ENCODE results near the gene THUMPD1. TPM values are rescaled to one million over a fixed set of nuclear protein-coding genes. Genes with fewer than 3 reads are reported as not detected.
"Not testable (repeated sequence)": the region's sequence is repeated elsewhere in the genome, so short reads cannot be mapped to it uniquely, and the experiment has no call there.

THUMPD1 gene
- polyA plus RNA-seq, 4 donors = 66.0 to 81.7 (median 75.7) TPM

GRCh38 chr16:20701692-20702091, 39.9 kb downstream of the THUMPD1 start:
- not testable (repeated sequence) for DNase-seq (ENCODE audit: low read depth in 4 of 4, low spot score in 2 of 4)

- DNase-seq (ENCODE audit: low read depth in 4 of 4, low spot score in 2 of 4) = no peak
These were observed 45.0 kb downstream of the THUMPD1 start for GRCh38 chr16:20696618-20697017.

- no peak for DNase-seq (ENCODE audit: low read depth in 4 of 4, low spot score in 2 of 4)
These were observed 46.6 kb downstream of the THUMPD1 start for GRCh38 chr16:20695024-20695423.

GRCh38 chr16:20694096-20694495, 47.5 kb downstream of the THUMPD1 start:
- DNase-seq (ENCODE audit: low read depth in 4 of 4, low spot score in 2 of 4) = not testable (repeated sequence)

GRCh38 chr16:20689668-20690067, 52.0 kb downstream of the THUMPD1 start:
- no peak for DNase-seq (ENCODE audit: low read depth in 4 of 4, low spot score in 2 of 4)

GRCh38 chr16:20683812-20684211, 57.8 kb downstream of the THUMPD1 start:
- DNase-seq (ENCODE audit: low read depth in 4 of 4, low spot score in 2 of 4) = no peak

Other genes starting within 250 kb of the THUMPD1 start
- 10 to 100 TPM; 42.4 to 69.5 (median 59.4) TPM for gene ACSM2B, start 165.5 kb downstream of the THUMPD1 start, polyA plus RNA-seq (ENCODE audit: insufficient read length in 4 of 4)
- gene ACSM1, start 44.1 kb downstream of the THUMPD1 start, polyA plus RNA-seq (ENCODE audit: insufficient read length in 4 of 4) = 1 to 10 TPM in 2 of 4 donors, under 1 TPM in 2; 0.82 to 1.8 (median 0.94) TPM
- gene ACSM3, start 22.2 kb upstream of the THUMPD1 start, polyA plus RNA-seq (ENCODE audit: insufficient read length in 4 of 4) = 100 to 1,000 TPM in 3 of 4 donors, 10 to 100 TPM in 1; 91.4 to 126 (median 105) TPM
- gene ERI2, start 64.7 kb upstream of the THUMPD1 start, polyA plus RNA-seq (ENCODE audit: insufficient read length in 4 of 4) = 10 to 100 TPM; 30.7 to 41.4 (median 34.4) TPM
- 1 to 10 TPM; 5.7 to 10.0 (median 6.6) TPM for gene REXO5, start 64.7 kb upstream of the THUMPD1 start, polyA plus RNA-seq (ENCODE audit: insufficient read length in 4 of 4)
- 10 to 100 TPM in 2 of 4 donors, 1 to 10 TPM in 2; 7.5 to 11.7 (median 10.0) TPM for gene DCUN1D3, start 158.5 kb upstream of the THUMPD1 start, polyA plus RNA-seq (ENCODE audit: insufficient read length in 4 of 4)
- gene LYRM1, start 159.0 kb upstream of the THUMPD1 start, polyA plus RNA-seq (ENCODE audit: insufficient read length in 4 of 4) = 10 to 100 TPM; 45.1 to 53.7 (median 47.4) TPM